ENCODE results near the gene PLCD3.

GRCh38 chr17:45129940-45130680 lies 2.2 kb downstream of the PLCD3 start:
- TF ChIP-seq CTCF (conservative IDR thresholded peaks at IDR 0.05; ENCODE audit: low read length) (no peak), EZH2phosphoT487 (IDR thresholded peaks at IDR 0.05; ENCODE audit: borderline replicate concordance, low read depth, low read length) (no peak)
